HG02938 (cell line): ENCODE measurements around the gene ASMTL.
"Not testable (repeated sequence)": the region's sequence is repeated elsewhere in the genome, so short reads cannot be mapped to it uniquely, and the experiment has no call there.

ENCODE experiments used
- ATAC-seq: cut with Tn5 transposase; IDR thresholded peaks from one replicate; pipeline ENCODE4 v1.9.1; 2021; ENCODE audit warnings: mild to moderate bottlenecking, moderate library complexity; ENCODE audit not compliant: unreplicated experiment

ASMTL gene

DNA sequence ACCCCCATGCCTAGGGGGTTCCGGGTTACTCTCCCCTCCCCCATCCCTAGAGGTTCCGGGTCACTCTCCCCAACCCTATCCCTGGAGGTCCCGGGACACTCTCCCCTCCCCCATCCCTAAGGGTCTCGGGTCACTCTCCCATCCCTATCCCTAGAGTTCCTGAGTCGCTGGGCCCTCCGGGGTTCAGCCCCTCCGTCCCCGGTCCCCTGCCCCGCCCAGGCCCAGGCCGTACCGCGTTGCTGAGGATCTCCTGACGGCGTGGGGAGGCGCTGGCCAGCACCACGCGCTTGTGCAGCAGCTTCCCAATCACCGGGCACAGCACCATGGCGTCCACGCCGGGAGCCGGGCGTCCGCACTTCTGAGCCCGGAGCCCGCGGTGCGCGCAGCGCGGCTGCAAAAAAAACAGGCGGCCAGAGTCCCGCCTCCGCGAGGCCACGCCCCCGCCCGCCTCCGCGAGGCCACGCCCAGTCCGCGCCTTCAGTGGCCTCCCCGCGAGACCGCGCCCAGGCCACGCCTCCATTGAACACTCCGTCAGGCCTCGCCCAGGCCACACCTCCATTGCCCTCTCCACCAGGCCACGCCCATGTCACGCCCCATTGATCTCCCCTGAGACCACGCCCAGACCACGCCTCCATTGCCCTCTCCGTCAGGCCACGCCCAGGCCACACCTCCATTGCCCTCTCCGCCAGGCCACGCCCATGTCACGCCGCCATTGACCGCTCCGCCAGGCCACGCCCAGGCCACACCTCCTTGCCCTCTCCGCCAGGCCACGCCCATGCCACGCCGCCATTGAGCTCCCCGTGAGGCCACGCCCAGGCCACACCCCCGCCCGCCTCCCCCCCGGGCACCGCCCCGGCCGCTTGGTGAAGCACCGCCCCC is at the start of gene ASMTL:
Gene ASMTL (minus strand): TSS at position 394 of the 879 bp plus-strand sequence. CDS start 69 bp downstream, at position 325.
- peak; percentile 58 for ATAC-seq

DNA sequence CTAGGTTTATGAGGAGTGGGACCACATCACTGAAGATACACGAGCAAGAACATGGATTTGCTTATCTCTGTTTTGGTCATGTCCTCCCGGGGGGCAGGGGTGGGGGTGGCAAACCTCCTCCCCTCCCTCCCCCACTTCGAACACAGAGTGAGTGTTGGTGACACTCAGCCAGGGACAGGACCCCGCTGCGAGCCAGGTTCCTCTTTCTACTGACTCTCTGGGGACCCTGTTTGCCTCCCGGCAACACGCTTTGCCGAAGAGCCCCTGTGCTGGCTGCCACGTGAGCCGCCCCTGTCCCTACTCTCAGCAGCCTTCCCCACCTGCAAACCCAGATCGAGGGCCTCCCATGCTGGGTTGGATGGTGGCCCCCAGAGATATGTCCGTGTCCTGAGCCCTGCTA is 49.5 kb upstream of the ASMTL start:
- no peak for ATAC-seq

DNA sequence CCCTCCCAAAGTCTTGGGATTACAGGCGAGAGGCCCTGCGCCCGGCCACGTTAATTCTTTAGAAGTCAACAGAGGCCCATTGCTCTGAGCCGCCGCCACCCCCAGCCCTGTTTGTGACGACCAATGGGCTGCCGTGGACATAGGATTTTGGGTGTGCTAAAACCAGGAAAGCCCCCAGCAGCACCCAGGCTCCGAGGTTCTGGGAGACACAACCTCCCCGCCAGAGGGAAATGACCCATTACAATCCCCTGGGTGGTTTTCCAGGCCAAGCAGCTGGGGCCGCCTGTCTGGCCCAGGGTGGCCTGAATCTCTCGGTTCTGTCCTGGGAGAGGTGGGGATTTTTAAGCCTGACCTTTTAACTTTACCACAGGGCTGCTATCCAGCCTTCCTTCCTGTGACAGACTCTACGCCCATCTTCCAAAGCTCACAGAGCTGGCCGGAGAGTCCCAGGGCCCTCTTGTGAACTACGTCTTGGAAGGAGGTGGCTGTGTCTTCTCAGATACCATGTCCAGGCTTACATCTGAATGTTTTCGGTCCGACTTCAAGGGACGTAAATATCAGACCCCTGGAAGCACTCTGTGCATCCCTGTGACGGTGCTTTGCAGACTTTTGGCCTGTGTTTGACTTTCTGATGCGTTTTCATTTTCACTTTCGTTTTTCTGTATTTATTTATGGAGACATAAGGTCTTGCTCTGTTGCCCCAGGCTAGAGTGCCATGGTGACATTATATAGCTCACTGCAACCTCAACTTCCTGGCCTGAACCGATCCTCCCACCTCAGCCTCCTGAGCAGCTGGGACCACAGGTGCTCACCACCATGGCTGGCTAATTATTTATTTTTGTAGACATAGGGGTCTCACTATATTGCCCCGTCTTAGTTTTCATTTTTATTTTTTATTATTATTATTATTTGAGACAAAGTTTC is 48.3 kb upstream of the ASMTL start:
- ATAC-seq, result peak; percentile 69

DNA sequence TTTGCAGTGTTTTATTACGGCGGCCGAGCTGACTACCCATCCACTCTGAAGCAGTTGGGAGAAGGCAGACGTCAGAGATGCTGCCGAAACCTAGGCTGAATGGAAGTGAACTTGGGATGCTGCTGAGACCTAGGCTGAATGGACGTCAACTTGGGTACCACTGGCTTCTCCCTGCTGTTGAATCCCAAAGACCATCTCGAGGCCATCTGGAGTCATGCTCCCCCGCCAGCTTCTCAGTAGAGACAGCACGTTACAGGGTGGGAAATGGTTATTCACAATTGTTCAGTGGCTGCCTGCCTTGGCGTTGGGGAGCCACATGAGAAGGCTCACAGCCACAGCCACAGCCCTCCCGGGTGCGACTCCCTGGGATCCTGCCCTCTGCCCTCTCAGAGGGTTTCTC is 43.4 kb upstream of the ASMTL start:
- ATAC-seq, result no peak

DNA sequence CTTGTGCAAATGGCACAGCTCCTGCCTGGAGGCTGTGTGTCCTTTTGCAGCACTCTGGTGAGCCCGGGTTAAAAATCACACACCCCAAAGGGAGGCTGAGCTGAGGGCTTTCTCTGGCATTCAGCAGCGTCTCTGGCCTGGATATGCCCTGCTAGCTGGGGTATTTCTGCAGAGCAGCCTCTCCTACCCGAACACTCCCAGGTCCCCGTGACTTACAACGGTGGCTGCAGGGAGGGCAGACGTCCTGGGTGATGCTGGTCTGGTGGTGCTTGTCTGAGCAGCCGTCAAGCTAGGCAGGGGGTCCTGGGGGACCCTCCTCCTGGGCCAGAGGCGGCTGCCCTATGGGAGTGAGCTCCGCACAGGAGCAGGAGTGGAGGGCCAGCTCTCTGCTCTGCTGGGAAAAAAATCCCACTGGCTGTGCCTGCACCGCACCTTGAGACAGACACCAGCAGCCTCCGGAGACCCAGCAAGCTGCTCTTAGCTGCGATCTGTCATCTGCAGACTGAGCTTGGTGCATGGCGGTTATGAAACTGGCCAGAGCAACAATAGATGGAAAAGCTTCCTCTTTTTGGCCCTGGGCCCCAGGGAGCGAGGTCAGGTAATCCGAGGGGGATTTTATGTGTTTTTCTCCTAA is 41.3 kb upstream of the ASMTL start:
- peak; percentile 44 for ATAC-seq

- ATAC-seq, result peak; percentile 15
Observed at GRCh38 chrX:1493412-1493811, 40.7 kb upstream of the ASMTL start.

DNA sequence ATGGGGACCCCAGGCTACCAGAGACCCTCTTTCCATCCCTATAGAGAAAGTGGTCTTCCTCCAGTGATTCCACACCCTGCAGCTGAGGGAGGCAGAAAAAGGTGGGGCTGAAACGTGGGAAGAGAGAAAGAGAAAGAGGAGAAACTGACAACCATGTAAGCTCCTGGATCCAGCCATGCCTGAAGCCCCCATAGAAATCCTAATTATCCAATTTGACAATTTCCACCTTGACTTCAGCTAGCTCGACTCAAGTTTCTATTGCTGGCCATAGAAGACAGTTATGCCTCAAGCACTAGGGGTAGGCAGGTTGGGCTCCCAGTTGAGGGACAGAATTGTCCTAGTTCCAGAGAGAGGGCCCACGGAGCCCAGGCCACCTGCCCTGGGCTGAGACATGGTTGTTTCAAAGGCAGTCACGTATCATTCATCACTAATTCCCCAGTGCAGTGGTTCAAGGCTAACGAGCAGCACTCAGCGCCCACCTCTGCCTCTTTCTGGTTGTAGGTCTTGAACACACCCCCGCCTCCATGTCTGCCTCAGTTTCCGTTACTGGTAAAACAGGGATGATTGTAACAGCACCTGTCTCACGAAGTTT is 39.8 kb upstream of the ASMTL start:
- ATAC-seq, result no peak

DNA sequence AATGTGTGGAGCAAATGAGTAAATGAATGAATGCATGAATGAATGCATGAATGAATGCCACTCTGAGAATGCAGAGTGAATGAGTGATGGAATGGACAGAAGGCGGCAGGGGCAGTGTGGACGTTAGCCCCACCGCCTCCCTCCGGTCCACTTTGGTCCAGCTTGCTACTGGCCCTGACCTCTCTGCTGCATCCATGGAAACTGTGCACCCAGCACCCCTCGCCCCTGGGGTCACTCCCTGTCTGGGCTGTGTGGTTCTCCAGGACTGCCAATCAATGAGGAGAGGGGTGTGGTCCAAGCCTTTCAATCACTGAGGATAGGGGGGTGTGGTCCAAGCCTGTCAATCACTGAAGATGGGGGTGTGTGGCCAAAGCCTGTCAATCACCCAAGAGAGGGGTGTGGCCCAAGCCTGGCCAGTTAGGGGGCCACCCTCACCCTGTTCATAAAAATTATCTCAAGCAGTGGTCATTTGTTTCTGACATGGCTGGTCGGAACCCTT is 39.2 kb upstream of the ASMTL start:
- ATAC-seq, result peak; percentile 73

DNA sequence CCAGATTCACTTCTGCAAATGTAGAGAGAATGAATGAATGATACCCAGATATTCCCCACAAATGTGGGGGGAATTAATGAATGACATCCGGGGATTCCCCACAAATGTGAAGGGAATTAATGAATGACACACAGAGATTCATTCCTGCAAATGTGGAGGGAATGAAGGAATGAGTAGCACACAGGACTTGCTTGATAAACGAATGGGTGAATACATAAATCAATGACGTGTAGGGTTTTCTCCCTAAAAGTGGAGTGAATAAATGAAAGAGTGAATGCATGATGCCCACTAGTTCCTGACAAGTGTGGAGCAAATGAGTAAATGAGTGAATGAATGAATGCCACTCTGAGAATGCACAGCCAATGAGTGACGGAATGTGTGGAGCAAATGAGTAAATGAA is 38.5 kb upstream of the ASMTL start:
- ATAC-seq, result not testable (repeated sequence)

DNA sequence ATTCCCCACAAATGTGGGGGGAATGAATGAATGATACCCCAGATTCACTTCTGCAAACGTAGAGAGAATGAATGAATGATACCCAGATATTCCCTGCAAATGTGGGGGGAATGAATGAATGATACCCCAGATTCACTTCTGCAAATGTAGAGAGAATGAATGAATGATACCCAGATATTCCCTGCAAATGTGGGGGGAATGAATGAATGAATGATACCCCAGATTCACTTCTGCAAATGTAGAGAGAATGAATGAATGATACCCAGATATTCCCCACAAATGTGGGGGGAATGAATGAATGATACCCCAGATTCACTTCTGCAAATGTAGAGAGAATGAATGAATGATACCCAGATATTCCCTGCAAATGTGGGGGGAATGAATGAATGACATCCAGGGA is 38.0 kb upstream of the ASMTL start:
- ATAC-seq, result not testable (repeated sequence)

DNA sequence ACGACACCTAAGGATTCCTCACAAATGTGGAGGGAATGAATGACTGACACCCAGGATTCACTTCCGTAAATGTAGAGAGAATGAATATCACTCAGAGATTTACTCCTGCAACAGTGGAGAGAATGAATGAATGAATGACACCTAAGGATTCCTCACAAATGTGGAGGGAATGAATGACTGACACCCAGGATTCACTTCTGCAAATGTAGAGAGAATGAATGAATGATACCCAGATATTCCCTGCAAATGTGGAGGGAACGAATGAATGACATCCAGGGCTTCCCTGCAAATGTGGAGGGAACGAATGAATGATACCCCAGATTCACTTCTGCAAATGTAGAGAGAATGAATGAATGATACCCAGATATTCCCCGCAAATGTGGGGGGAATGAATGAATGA is 36.6 kb upstream of the ASMTL start:
- not testable (repeated sequence) for ATAC-seq

DNA sequence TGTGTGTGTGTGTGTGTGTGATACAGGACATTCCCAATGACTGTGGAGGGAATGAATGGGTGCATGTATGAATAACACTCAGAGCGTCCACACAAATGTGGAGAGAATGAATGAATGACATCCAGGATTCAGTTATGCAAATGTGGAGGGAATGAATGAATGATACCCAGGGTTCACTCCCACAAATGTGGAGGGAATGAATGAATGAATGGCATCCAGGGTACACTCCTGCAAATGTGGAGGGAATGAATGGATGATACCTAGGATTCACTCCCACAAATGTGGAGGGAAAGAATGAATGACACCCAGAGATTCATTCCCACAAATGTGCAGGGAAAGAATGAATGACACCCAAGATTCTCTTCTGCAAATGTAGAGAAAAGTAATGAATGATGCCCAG is 36.0 kb upstream of the ASMTL start:
- ATAC-seq, result no peak

DNA sequence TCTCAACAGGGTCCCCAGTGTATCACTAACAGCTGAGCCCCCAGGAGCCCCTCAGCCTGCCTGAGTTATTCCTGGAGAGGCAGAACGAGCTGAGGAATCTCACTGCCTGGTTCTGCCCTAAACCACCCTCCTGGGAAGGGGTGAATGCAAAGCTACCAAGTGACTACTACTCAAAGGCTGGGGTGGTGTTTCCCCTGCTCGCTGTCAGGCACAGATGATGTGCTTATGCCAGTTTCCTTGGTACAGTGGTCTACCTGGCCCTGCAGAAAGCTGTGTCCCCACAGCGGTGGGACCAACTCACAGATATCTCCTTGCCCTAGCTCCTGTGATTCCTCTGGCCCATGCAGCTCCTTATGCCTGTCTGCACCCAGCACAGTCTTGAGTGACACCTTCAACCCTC is 35.4 kb upstream of the ASMTL start:
- no peak for ATAC-seq

DNA sequence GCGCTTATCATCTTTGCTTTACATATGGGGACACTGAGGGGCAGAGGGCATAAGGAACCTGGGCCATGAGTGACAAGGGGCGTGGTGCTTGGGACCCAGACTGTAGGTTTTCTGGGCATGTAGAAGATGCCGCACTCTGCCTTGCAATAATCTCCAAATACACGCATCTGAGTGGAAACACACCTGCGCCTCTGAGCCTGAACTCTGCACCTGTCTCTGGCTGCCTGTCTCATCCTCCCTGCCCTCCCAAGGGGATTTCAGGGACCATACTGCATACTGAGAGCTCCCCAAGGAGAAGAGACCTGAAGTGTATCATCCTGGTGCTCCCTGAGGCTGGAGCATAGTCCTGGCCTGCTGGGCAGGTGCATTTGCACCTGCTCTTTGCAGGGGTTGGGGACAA is 34.7 kb upstream of the ASMTL start:
- ATAC-seq, result no peak

GRCh38 chrX:1486749-1487361 is 34.1 kb upstream of the ASMTL start:
- ATAC-seq, result no peak

- no peak for ATAC-seq
Observed at GRCh38 chrX:1486177-1486576, 33.5 kb upstream of the ASMTL start.

GRCh38 chrX:1485033-1485432 is 32.3 kb upstream of the ASMTL start:
- no peak for ATAC-seq

DNA sequence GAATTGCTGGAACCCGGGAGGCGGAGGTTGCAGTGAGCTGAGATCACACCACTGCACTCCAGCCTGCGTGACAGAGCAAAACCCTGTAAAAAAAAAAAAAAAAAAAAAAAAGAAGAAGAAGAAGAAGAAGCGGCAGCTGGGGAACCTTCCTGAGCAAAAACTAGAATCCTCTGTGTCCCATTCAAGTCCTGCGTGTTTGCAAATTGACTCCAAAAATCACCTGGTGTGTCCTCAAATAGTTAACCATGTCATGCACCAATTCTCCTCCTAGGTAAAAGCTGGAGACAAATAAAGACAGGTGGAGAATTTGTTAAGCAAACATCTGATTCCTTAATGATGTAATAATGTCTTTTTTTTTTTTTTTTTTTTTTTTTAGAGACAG is 31.9 kb upstream of the ASMTL start:
- ATAC-seq, result no peak

DNA sequence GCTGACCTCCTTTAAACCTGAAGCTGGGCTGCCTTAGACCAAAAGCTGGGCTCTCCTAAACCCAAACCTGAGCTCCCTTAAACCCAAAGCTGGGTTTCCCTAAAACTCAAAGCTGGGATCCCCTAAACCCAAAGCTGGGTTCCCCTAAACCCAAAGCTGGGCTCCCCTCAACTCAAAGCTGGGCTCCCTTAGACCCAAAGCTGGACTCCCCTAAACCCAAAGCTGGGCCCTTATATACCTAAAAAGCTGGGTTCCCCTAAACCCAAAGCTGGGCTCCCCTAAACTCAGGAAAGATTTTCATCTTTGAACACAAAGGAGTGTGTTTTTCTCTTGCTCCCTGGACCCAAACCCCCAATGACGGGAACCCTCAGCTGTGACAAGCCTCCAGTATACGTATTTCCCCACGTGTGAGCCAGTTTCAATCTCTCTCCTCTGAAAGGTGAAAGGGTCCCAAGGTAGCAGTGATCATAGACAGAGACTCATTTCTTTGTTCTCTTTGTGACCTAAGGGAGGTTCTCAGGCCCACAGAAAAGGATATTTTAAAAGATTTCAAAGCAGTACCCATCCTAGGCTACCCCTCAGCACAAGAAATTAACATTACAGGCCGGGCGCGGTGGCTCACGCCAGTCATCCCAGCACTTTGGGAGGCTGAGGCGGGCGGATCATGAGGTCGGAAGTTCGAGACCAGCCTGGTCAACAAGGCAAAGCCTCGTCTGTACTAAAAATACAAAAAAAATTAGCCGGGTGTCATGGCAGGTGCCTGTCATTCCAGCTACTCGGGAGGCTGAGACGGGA is 31.3 kb upstream of the ASMTL start:
- ATAC-seq, result peak; percentile 39
